Measurements from ENCODE around the gene TYMS.
A peak's percentile ranks its signal among the peaks of the same experiment; 100 is the strongest.

The TYMS gene

DNA sequence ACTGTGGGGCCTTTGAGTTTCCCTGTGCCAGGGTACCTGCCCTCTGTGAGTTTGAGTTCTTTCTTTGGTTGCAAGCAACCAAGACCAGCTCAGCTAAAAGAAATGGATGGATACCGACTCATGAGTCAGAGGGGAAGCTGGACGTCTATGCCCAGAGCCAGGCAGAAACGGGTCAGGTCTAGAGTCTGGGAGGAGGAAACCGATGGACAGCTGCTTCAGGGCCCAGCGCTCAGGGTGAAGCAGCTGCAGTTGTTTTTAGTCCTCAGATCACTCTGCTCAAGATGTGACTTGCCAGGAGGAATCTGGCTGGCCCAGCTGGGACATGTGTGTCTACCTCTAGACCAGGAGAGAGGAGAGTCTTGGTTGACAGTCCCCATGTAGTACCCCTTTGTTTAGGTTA is 10.1 kb upstream of the TYMS start:
- no peak for DNase-seq

DNA sequence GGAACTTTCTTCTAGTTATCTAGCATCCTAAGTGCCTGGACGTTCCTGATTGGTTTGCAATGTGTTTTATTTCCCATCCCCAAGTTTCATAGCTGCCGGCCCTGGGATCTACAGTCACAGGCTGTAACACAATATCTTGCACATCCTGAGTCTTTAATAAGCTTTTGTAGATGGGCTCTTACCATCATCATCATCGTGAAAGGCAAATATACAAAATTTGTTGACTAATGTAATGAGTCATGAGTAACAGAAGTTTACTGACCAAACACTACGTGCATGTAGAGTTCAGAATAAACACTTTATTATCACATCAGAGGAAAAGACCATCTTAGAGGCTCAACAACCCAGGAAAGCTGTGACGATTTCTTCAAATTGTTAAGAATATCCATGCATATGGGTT is 8.1 kb upstream of the TYMS start:
- no peak for DNase-seq

- no peak for DNase-seq
These were observed 7.0 kb upstream of the TYMS start for GRCh38 chr18:650428-650858.

- no peak for DNase-seq
These were observed 5.3 kb upstream of the TYMS start for GRCh38 chr18:652131-652530.

DNA sequence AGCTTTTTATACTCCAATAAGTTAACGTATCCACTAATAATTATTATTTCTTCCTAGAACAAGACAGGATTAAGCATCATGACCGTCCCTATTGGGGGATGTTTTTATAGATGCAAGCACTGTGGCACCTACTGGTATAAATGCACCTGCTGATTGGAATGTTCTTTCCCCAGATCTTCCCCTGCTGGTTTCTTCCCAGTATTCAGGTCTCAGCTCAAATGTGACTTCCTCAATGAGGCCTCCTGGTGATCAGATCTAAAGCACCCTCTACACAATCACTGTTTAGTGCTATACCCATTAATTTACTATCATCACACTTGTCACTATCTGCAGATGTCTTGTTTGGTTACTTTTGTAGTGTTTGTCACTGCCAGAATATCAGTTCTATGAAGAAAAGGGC is 3.9 kb upstream of the TYMS start:
- no peak for DNase-seq

GRCh38 chr18:654601-655000 is 2.9 kb upstream of the TYMS start:
- DNase-seq: no peak

GRCh38 chr18:655445-655844 is 2.0 kb upstream of the TYMS start:
- DNase-seq: no peak

DNA sequence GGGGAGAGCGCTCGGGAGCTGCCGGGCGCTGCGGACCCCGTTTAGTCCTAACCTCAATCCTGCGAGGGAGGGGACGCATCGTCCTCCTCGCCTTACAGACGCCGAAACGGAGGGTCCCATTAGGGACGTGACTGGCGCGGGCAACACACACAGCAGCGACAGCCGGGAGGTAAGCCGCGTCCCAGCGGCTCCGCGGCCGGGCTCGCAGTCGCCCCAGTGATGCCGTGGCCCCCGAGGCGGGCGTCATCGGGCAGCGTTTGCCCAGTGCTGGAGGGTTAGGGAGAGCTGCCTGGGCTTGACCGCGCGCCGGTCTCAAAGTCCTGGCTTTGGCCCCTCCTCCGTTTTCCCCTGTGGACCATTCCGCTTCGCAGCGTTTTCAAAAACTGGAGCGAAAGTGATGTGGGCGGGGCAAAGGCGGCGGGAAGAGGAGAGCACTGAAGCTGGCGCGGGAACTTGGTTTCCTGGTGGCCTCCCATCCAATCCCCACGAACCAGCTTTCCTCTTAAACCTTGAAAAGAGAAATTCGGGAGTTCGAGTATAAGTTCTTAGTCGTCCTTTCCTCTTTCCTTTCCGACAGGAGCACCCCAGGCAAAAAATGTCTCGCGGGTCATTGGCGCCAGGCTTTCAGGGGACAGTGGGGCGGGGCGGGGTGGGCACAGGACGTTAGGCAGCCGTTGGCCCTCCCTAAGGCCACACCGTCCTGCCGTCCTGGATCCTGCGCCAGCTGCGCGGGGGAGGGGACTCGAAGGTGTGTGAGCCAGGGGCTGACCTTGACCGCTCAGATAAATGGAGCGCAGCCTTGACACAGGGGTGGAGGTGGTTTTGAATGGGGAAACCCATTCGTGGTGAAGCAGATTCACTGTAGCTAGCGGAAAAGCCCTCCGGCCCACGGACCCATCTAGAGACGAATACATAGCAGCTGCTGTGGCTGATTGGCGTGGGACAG is 821 bp downstream of the TYMS start:
- peak; percentile 58 for DNase-seq

DNA sequence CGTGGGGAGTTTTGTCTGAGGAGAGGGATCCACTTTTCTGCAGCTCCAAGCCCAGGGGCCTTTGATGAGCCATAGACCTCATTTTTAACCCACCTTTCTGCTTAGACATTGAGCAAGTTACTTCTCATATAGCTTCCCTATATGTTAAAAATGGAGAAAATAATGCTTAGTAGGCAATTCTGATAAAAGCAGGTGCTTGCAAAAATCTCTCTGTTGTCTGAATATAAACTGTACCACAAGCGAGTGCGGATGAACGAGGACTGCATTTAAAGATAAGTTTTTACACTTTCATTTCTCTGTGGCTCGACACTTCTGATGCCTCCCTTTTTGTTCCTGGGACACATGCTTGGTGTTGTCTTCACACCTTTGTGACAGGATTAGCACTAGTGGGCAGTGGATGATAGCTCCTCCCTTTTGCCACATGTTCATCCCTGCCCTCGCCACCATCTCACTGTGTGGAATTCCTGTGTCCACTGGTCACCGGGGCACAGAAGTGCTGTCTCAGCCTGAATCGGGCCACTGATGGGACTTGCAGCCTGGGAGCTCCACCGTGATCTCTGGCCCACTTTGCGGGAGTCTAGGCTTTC is 1.6 kb downstream of the TYMS start:
- no peak for DNase-seq

GRCh38 chr18:659597-659996 is 2.1 kb downstream of the TYMS start:
- no peak for DNase-seq

DNA sequence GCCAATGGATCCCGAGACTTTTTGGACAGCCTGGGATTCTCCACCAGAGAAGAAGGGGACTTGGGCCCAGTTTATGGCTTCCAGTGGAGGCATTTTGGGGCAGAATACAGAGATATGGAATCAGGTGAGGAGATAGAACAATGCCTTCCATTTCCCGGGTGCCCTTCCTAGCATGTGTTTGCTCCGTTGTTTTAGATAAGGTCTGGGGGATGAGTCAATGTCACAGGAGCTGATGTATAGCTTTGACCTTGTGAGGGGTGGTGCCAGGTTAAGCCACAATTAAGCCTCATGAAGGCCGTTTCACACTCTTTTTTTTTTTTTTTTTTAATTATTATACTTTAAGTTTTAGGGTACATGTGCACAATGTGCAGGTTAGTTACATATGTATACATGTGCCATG is 4.7 kb downstream of the TYMS start:
- no peak for DNase-seq

DNA sequence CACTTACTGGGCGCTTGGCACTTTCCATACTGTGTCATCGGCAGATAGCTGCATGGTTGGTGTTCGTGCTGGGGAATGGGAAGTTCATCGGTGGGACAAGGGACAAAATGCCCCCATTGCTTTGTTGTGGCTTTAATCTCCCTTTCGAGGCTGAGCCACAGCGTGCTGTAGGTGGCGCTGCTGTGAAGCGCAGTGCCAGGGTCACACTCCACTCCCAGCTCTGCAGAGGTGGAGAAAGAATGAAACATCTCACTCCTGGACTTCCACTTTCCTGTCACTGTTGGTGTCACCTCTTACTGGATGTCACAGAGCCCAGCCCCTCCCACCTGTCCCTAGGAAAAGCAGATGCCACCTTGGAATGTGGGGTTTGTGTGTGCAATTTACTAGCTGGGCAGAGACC is 8.7 kb downstream of the TYMS start:
- no peak for DNase-seq

DNA sequence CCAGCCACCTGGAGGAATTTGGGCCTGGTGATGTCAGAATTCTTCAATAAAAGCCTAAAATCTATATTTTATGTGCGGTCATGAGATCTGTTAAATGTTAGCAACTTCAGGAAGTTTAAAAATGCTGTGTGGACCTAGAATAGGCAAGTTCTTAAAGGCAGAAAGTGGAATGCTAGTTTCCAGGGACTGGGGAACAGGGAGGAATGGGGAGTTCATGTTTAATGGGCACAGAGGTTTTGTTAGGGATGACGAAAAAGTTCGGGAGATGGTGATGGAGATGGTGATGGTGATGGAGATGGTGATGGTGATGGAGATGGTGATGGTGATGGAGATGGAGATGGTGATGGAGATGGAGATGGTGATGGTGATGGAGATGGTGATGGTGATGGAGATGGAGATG is 9.2 kb downstream of the TYMS start:
- no peak for DNase-seq

GRCh38 chr18:668260-668659 is 10.8 kb downstream of the TYMS start:
- DNase-seq: no peak

GRCh38 chr18:669077-669476 is 11.6 kb downstream of the TYMS start:
- no peak for DNase-seq

- DNase-seq: no peak
These were observed 13.1 kb downstream of the TYMS start for GRCh38 chr18:670522-670921.

GRCh38 chr18:671405-671804 is 14.0 kb downstream of the TYMS start:
- DNase-seq: no peak

DNA sequence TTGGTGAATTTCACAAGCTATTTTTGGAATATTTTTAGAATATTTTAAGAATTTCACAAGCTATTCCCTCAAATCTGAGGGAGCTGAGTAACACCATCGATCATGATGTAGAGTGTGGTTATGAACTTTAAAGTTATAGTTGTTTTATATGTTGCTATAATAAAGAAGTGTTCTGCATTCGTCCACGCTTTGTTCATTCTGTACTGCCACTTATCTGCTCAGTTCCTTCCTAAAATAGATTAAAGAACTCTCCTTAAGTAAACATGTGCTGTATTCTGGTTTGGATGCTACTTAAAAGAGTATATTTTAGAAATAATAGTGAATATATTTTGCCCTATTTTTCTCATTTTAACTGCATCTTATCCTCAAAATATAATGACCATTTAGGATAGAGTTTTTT is 15.9 kb downstream of the TYMS start:
- no peak for DNase-seq

GRCh38 chr18:673769-674168 is 16.3 kb downstream of the TYMS start:
- no peak for DNase-seq

- DNase-seq: no peak
These were observed 17.9 kb downstream of the TYMS start for GRCh38 chr18:675307-675706.

- no peak for DNase-seq
These were observed 18.6 kb downstream of the TYMS start for GRCh38 chr18:676069-676468.

DNA sequence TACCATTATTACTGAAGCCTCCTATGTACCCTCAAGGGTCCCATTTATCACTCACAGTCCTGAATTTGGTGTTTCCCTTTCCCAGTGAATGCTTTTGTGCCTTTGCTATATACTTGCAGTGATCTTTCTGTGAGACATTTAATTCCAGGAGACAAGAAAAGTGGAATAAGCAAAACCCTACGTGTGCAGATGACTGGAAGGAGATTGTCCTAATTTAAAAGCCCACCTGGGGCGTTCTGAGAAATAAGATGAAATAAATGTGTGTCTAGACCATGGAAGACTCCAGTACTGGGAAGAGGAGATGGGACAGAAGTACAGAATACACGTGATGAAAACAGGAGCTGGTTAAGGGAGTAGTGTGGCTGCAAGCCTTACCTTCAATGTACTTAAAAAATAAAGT is 19.3 kb downstream of the TYMS start:
- no peak for DNase-seq

- no peak for DNase-seq
These were observed 19.7 kb downstream of the TYMS start for GRCh38 chr18:677145-677544.

DNA sequence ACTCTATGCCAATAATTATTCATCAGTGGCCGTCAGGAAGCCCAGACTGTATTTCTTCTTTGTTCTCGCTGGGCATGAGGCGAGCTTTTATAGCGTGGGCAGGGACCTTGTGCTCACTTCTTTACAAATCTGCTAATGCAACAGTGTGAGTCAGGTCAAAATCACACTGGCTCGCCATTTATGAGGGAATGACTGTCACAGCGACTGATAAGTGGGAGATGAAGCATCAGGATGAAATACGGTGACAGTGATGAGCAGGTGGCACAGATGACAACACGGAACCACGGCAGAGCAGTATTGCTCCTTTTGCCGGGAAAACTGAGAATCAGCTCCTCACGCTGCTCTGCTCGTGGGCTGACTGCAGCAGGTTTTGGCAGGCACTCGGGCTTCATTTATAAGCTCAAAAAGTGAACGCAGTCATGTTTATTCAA is 20.5 kb downstream of the TYMS start:
- no peak for DNase-seq

Data from CD4-positive, alpha-beta T cell treated with Interleukin-17A for 4 hours (primary cell).